Measurements from ENCODE around the gene C1QTNF12.

Gene C1QTNF12

GRCh38 chr1:1210726-1211540 is 35.6 kb downstream of the C1QTNF12 start:
- DNase-seq: no peak

GRCh38 chr1:1208713-1209433 is 37.6 kb downstream of the C1QTNF12 start:
- peak; percentile 64 to 71 for DNase-seq

- DNase-seq: no peak
Measured at GRCh38 chr1:1207571-1207892, 39.0 kb downstream of the C1QTNF12 start.

- no peak for DNase-seq
Measured at GRCh38 chr1:1206966-1207531, 39.5 kb downstream of the C1QTNF12 start.

GRCh38 chr1:1206376-1206965 is 40.1 kb downstream of the C1QTNF12 start, which contains the start of gene TNFRSF18:
Gene TNFRSF18, minus strand, starts transcription at chr1:1206592. Its CDS starts 21 bp downstream, at chr1:1206571.
- DNase-seq: peak; percentile 60 to 73

GRCh38 chr1:1205769-1206375 is 40.6 kb downstream of the C1QTNF12 start:
- no peak for DNase-seq

GRCh38 chr1:1204998-1205768 is 41.3 kb downstream of the C1QTNF12 start:
- no peak for DNase-seq

- no peak for DNase-seq
Measured at GRCh38 chr1:1204425-1204920, 42.0 kb downstream of the C1QTNF12 start.

GRCh38 chr1:1203561-1204424 is 42.7 kb downstream of the C1QTNF12 start:
- no peak for DNase-seq

- DNase-seq: no peak
Measured at GRCh38 chr1:1202831-1203560, 43.5 kb downstream of the C1QTNF12 start.

- peak; percentile 90 for DNase-seq
Measured at GRCh38 chr1:1200876-1201810, 45.4 kb downstream of the C1QTNF12 start.

GRCh38 chr1:1199961-1200875 is 46.3 kb downstream of the C1QTNF12 start:
- no peak for DNase-seq

GRCh38 chr1:1199141-1199960 is 47.2 kb downstream of the C1QTNF12 start:
- DNase-seq: no peak

- no peak for DNase-seq
Measured at GRCh38 chr1:1198423-1199140, 47.9 kb downstream of the C1QTNF12 start.

- no peak for DNase-seq
Measured at GRCh38 chr1:1197551-1198422, 48.7 kb downstream of the C1QTNF12 start.

GRCh38 chr1:1197188-1197500 is 49.4 kb downstream of the C1QTNF12 start:
- DNase-seq: no peak

Measured in stimulated activated CD4-positive, alpha-beta T cell treated with anti-CD3 and anti-CD28 coated beads, Interleukin-2, amount 100 ng/mL, for 24 hours (primary cell).